SK-N-SH (cell line): Measurements from ENCODE around the gene RABGAP1L.

ENCODE experiments used
- ELF1 ChIP-seq: IDR thresholded peaks from 2 replicates; pipeline ENCODE4 v1.4.0; 2012
- EP300 ChIP-seq, 2 experiments: IDR thresholded peaks; 2 replicates each; pipeline versions ENCODE4 v1.4.0 to v1.6.1; 2012; ENCODE audit warnings: borderline replicate concordance in 1 of 2, low read depth in 1 of 2, low read length in 1 of 2
- EZH2phosphoT487 ChIP-seq: fragments of 200-600 bp; sonication (generic); IDR thresholded peaks from 2 replicates; pipeline ENCODE4 v1.6.1; 2017; ENCODE audit warnings: low read depth, mixed run types, mild to moderate bottlenecking, antibody characterized with exemption, moderate library complexity, borderline replicate concordance
- JUND ChIP-seq: IDR thresholded peaks from 2 replicates; pipeline ENCODE4 v1.4.0; 2012
- POLR2AphosphoS5 ChIP-seq: IDR thresholded peaks from 2 replicates; pipeline ENCODE4 v1.6.1; 2012; ENCODE audit warnings: low read depth, low read length
- RCOR1 ChIP-seq: fragments of 150-350 bp; IDR thresholded peaks from 2 replicates; pipeline ENCODE4 v1.6.1; 2017; ENCODE audit warnings: antibody characterized with exemption, low read length
- RFX5 ChIP-seq: IDR thresholded peaks from 2 replicates; pipeline ENCODE4 v1.6.1; 2012; ENCODE audit warnings: mild to moderate bottlenecking, improper control_type of control experiment, low read length
- SMC3 ChIP-seq: IDR thresholded peaks from 2 replicates; pipeline ENCODE4 v1.6.1; 2012; ENCODE audit warnings: low read depth, low read length, improper control_type of control experiment
- TAF1 ChIP-seq: IDR thresholded peaks from 2 replicates; pipeline ENCODE4 v1.6.1; 2012; ENCODE audit warnings: low read depth, mild to moderate bottlenecking, low read length, moderate library complexity, borderline replicate concordance
- TEAD4 ChIP-seq: IDR thresholded peaks from 2 replicates; pipeline ENCODE4 v1.4.0; 2012; ENCODE audit warnings: mild to moderate bottlenecking, borderline replicate concordance; ENCODE audit not compliant: insufficient read depth
- TF ChIP-seq, protein P1 (sequence below): fragments of 200-600 bp; sonication (generic); IDR thresholded peaks from 2 replicates; pipeline ENCODE4 v1.6.1; 2017; ENCODE audit warnings: antibody characterized with exemption, mild to moderate bottlenecking, moderate library complexity
- TF ChIP-seq, protein P2 (sequence below): IDR thresholded peaks from 2 replicates; pipeline ENCODE4 v1.6.1; 2012; ENCODE audit warnings: mild to moderate bottlenecking, low read depth, low read length, moderate library complexity
- TF ChIP-seq, protein P3 (sequence below): IDR thresholded peaks from 2 replicates; pipeline ENCODE4 v1.4.0; 2012; ENCODE audit warnings: low read depth

DNA sequence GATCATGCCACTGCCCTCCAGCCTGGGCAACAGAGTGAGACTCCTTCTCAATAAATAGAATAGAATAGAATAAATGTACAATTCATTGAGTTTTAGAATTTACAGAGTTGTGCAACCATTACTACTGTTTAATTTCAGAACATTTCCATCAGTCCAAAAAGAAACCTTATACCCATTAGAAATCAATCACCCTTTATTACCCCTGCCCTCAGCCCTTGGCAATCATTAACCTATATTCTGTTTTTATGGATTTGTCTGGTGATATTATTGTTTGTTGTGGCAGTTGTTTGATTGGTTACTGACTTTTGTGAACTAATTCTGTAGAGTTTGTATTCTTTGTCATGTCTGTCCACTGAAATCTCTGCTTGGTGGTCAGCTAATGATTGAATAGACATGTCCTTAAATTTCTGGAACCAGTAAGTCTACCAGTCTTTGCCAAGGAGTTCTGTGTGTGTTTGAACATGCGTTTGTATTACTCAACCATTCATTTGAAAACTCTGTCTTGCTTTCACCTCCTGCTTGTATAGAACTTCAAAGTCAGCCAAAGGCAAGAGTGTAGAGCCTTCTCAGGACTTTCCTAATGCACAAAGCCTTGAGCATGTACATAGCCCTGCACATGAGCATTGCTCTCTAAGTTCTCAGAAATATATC is 497.2 kb downstream of the RABGAP1L start:
- no peak for TF ChIP-seq RFX5
- TF ChIP-seq, protein P1, sequence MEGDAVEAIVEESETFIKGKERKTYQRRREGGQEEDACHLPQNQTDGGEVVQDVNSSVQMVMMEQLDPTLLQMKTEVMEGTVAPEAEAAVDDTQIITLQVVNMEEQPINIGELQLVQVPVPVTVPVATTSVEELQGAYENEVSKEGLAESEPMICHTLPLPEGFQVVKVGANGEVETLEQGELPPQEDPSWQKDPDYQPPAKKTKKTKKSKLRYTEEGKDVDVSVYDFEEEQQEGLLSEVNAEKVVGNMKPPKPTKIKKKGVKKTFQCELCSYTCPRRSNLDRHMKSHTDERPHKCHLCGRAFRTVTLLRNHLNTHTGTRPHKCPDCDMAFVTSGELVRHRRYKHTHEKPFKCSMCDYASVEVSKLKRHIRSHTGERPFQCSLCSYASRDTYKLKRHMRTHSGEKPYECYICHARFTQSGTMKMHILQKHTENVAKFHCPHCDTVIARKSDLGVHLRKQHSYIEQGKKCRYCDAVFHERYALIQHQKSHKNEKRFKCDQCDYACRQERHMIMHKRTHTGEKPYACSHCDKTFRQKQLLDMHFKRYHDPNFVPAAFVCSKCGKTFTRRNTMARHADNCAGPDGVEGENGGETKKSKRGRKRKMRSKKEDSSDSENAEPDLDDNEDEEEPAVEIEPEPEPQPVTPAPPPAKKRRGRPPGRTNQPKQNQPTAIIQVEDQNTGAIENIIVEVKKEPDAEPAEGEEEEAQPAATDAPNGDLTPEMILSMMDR = no peak
- no peak for TF ChIP-seq EP300 (IDR thresholded peaks at IDR 0.05; ENCODE audit: borderline replicate concordance in 1 of 2, low read depth in 1 of 2, low read length in 1 of 2)
- no peak for TF ChIP-seq TEAD4
- TF ChIP-seq, protein P2, sequence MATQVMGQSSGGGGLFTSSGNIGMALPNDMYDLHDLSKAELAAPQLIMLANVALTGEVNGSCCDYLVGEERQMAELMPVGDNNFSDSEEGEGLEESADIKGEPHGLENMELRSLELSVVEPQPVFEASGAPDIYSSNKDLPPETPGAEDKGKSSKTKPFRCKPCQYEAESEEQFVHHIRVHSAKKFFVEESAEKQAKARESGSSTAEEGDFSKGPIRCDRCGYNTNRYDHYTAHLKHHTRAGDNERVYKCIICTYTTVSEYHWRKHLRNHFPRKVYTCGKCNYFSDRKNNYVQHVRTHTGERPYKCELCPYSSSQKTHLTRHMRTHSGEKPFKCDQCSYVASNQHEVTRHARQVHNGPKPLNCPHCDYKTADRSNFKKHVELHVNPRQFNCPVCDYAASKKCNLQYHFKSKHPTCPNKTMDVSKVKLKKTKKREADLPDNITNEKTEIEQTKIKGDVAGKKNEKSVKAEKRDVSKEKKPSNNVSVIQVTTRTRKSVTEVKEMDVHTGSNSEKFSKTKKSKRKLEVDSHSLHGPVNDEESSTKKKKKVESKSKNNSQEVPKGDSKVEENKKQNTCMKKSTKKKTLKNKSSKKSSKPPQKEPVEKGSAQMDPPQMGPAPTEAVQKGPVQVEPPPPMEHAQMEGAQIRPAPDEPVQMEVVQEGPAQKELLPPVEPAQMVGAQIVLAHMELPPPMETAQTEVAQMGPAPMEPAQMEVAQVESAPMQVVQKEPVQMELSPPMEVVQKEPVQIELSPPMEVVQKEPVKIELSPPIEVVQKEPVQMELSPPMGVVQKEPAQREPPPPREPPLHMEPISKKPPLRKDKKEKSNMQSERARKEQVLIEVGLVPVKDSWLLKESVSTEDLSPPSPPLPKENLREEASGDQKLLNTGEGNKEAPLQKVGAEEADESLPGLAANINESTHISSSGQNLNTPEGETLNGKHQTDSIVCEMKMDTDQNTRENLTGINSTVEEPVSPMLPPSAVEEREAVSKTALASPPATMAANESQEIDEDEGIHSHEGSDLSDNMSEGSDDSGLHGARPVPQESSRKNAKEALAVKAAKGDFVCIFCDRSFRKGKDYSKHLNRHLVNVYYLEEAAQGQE = no peak
- TF ChIP-seq, protein P3, sequence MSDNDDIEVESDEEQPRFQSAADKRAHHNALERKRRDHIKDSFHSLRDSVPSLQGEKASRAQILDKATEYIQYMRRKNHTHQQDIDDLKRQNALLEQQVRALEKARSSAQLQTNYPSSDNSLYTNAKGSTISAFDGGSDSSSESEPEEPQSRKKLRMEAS = no peak
- TF ChIP-seq TAF1 = no peak
- no peak for TF ChIP-seq SMC3
- TF ChIP-seq ELF1 = no peak
- TF ChIP-seq POLR2AphosphoS5 = no peak
- TF ChIP-seq JUND = no peak
- TF ChIP-seq EZH2phosphoT487 = no peak
- no peak for TF ChIP-seq RCOR1
